HCT116 (cell line): ENCODE results near the gene CELA3B.
A peak's percentile ranks its signal among the peaks of the same experiment; 100 is the strongest.

Experiments used
- CEBPB ChIP-seq: IDR thresholded peaks from 2 replicates; pipeline ENCODE4 v1.6.1; 2012; ENCODE audit warnings: low read depth
- EGR1 ChIP-seq: IDR thresholded peaks from 2 replicates; pipeline ENCODE4 v1.6.1; 2012; ENCODE audit warnings: low read depth
- ELF1 ChIP-seq: IDR thresholded peaks from 2 replicates; pipeline ENCODE4 v1.6.1; 2012; ENCODE audit warnings: low read depth, borderline replicate concordance
- EZH2 ChIP-seq: fragments of 200-600 bp; sonication (generic); IDR thresholded peaks from 2 replicates; pipeline ENCODE4 v1.6.1; 2017; ENCODE audit warnings: antibody characterized with exemption, mixed run types
- FOSL1 ChIP-seq: IDR thresholded peaks from 2 replicates; pipeline ENCODE4 v1.6.1; 2012; ENCODE audit warnings: low read depth
- POLR2A ChIP-seq: IDR thresholded peaks from 2 replicates; pipeline ENCODE4 v1.7.0; 2011; ENCODE audit warnings: borderline replicate concordance; ENCODE audit not compliant: insufficient read depth, insufficient read length; ENCODE audit errors: extremely low read depth
- POLR2AphosphoS5 ChIP-seq: IDR thresholded peaks from 2 replicates; pipeline ENCODE4 v1.6.1; 2011; ENCODE audit warnings: mild to moderate bottlenecking, low read depth, low read length, moderate library complexity
- RAD21 ChIP-seq: IDR thresholded peaks from 2 replicates; pipeline ENCODE4 v1.6.1; 2012; ENCODE audit warnings: low read depth, mild to moderate bottlenecking
- SP1 ChIP-seq: IDR thresholded peaks from 2 replicates; pipeline ENCODE4 v1.6.1; 2012; ENCODE audit warnings: low read depth
- ZNF274 ChIP-seq: fragments of 200-500 bp; sonication (Bioruptor generic); IDR thresholded peaks from 2 replicates; pipeline ENCODE4 v1.6.1; 2014; ENCODE audit warnings: mild to moderate bottlenecking, low read depth, low read length, inconsistent platforms
- TF ChIP-seq, protein P1 (sequence below), 3 experiments: fragments of 200-600 bp in 1 of 3; sonication (generic) in 1 of 3; IDR thresholded peaks in 2 of 3; conservative IDR thresholded peaks in 1 of 3; 2 replicates each; pipeline ENCODE4 v1.5.1; 2012 to 2017; ENCODE audit warnings: low read depth in 2 of 3, low read length in 2 of 3, antibody characterized with exemption in 1 of 3, borderline replicate concordance in 1 of 3, control low read depth in 1 of 3, mild to moderate bottlenecking in 1 of 3, mixed read lengths in 1 of 3, mixed run types in 1 of 3, moderate library complexity in 1 of 3; ENCODE audit not compliant: insufficient read depth in 1 of 3
- TF ChIP-seq, protein P2 (sequence below): IDR thresholded peaks from 2 replicates; pipeline ENCODE4 v1.6.1; 2011; ENCODE audit warnings: mild to moderate bottlenecking, low read length, moderate library complexity; ENCODE audit not compliant: insufficient replicate concordance; ENCODE audit errors: extremely low read depth
- TF ChIP-seq, protein P3 (sequence below): IDR thresholded peaks from 2 replicates; pipeline ENCODE4 v1.6.1; 2012

DNA sequence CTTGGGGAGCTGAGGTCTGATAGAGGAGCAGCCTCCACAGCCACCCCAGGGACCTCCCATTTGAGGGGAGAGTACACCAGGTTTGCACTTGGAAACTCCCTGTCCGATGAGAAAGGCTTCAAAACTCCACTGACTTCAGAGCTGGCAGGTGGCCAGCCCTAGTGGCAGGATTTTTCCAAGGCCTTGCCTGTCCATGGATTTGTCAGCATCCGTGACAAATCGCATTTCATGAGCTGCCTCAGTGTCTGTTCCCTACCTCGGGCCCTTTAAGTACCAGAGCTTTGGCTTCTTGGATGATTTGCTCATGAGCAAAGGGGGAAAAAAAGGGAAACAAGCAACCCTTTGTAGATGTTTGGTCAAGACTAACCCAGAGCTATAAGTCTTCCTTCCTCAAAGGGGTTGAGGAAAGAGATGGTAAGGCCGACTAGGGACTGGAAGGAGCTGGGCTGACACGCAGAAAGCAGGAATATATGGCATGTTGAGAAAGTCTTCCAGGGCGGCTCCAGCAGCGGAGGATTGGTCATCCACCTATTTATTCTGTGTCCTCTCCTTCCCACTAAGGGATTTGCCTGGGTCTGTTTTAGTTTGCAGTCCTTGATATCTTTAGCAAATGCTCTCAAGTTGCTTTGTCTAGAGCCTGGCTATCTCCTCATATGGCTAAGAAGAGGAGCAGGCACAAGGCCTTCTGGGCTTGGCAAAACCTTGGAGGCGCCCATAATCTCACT lies 37.0 kb upstream of the CELA3B start:
- TF ChIP-seq, protein P1, sequence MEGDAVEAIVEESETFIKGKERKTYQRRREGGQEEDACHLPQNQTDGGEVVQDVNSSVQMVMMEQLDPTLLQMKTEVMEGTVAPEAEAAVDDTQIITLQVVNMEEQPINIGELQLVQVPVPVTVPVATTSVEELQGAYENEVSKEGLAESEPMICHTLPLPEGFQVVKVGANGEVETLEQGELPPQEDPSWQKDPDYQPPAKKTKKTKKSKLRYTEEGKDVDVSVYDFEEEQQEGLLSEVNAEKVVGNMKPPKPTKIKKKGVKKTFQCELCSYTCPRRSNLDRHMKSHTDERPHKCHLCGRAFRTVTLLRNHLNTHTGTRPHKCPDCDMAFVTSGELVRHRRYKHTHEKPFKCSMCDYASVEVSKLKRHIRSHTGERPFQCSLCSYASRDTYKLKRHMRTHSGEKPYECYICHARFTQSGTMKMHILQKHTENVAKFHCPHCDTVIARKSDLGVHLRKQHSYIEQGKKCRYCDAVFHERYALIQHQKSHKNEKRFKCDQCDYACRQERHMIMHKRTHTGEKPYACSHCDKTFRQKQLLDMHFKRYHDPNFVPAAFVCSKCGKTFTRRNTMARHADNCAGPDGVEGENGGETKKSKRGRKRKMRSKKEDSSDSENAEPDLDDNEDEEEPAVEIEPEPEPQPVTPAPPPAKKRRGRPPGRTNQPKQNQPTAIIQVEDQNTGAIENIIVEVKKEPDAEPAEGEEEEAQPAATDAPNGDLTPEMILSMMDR (IDR thresholded peaks at IDR 0.05 in 2 of 3, conservative IDR thresholded peaks at IDR 0.05 in 1 of 3; ENCODE audit: borderline replicate concordance in 1 of 3, insufficient read depth in 1 of 3, low read depth in 2 of 3, low read length in 2 of 3) = peak in 2 of 3 experiments; percentile 54 to 62; a peak in 4 of 6 replicates
- TF ChIP-seq EZH2 = no peak
- TF ChIP-seq ZNF274 = no peak
- TF ChIP-seq POLR2AphosphoS5 = peak; percentile 58; the same call in 1 of the 2 replicates
- TF ChIP-seq RAD21 = no peak
- TF ChIP-seq, protein P2, sequence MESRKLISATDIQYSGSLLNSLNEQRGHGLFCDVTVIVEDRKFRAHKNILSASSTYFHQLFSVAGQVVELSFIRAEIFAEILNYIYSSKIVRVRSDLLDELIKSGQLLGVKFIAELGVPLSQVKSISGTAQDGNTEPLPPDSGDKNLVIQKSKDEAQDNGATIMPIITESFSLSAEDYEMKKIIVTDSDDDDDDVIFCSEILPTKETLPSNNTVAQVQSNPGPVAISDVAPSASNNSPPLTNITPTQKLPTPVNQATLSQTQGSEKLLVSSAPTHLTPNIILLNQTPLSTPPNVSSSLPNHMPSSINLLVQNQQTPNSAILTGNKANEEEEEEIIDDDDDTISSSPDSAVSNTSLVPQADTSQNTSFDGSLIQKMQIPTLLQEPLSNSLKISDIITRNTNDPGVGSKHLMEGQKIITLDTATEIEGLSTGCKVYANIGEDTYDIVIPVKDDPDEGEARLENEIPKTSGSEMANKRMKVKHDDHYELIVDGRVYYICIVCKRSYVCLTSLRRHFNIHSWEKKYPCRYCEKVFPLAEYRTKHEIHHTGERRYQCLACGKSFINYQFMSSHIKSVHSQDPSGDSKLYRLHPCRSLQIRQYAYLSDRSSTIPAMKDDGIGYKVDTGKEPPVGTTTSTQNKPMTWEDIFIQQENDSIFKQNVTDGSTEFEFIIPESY = no peak
- no peak for TF ChIP-seq EGR1
- no peak for TF ChIP-seq POLR2A
- TF ChIP-seq FOSL1 = no peak
- TF ChIP-seq, protein P3, sequence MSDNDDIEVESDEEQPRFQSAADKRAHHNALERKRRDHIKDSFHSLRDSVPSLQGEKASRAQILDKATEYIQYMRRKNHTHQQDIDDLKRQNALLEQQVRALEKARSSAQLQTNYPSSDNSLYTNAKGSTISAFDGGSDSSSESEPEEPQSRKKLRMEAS = no peak
- no peak for TF ChIP-seq ELF1
- no peak for TF ChIP-seq SP1
- no peak for TF ChIP-seq CEBPB
